WTC11 (cell line): Measurements from ENCODE around the gene TLE4.

Experiments used
- CREB1 ChIP-seq: sonication (generic); formaldehyde crosslinking; IDR thresholded peaks from 2 replicates; pipeline ENCODE4 v1.8.0; 2023; ENCODE audit warnings: mild to moderate bottlenecking, missing genetic modification reagents
- CREM ChIP-seq: sonication (generic); formaldehyde crosslinking; IDR thresholded peaks from 2 replicates; pipeline ENCODE4 v1.8.1; 2022; ENCODE audit warnings: mild to moderate bottlenecking, missing genetic modification reagents, moderate library complexity
- ESRRA ChIP-seq: sonication (generic); formaldehyde crosslinking; IDR thresholded peaks from 2 replicates; pipeline ENCODE4 v1.8.1; 2022; ENCODE audit warnings: mild to moderate bottlenecking, missing genetic modification reagents, borderline replicate concordance
- ETV6 ChIP-seq: sonication (generic); formaldehyde crosslinking; IDR thresholded peaks from 2 replicates; pipeline ENCODE4 v1.8.1; 2022; ENCODE audit warnings: mild to moderate bottlenecking, missing genetic modification reagents
- GABPB1 ChIP-seq: sonication (generic); formaldehyde crosslinking; IDR thresholded peaks from 2 replicates; pipeline ENCODE4 v1.8.1; 2023; ENCODE audit warnings: mild to moderate bottlenecking, missing genetic modification reagents
- JUN ChIP-seq: sonication (generic); formaldehyde crosslinking; IDR thresholded peaks from 2 replicates; pipeline ENCODE4 v1.8.0; 2023; ENCODE audit warnings: mild to moderate bottlenecking, missing genetic modification reagents
- TEAD4 ChIP-seq: sonication (generic); formaldehyde crosslinking; IDR thresholded peaks from 2 replicates; pipeline ENCODE4 v1.8.0; 2022; ENCODE audit warnings: mild to moderate bottlenecking, missing genetic modification reagents
- TF ChIP-seq, protein P1 (sequence below): fragments of 200-600 bp; IDR thresholded peaks from 2 replicates; pipeline ENCODE4 v1.8.0; 2022; ENCODE audit warnings: antibody characterized with exemption
- TF ChIP-seq, protein P2 (sequence below): sonication (generic); formaldehyde crosslinking; IDR thresholded peaks from 2 replicates; pipeline ENCODE4 v1.8.0; 2022; ENCODE audit warnings: mild to moderate bottlenecking, missing genetic modification reagents
- TF ChIP-seq, protein P3 (sequence below): sonication (generic); formaldehyde crosslinking; IDR thresholded peaks from 2 replicates; pipeline ENCODE4 v1.8.1; 2022; ENCODE audit warnings: mild to moderate bottlenecking, missing genetic modification reagents, moderate library complexity, borderline replicate concordance
- TF ChIP-seq, protein P4 (sequence below): fragments of 250-450 bp; sonication (Bioruptor Pico); conservative IDR thresholded peaks from 2 replicates; pipeline ENCODE4 v1.9.0; 2021; ENCODE audit warnings: mild to moderate bottlenecking
- TF ChIP-seq, protein P5 (sequence below): sonication (generic); formaldehyde crosslinking; IDR thresholded peaks from 2 replicates; pipeline ENCODE4 v1.8.1; 2022; ENCODE audit warnings: low read depth, missing genetic modification reagents, borderline replicate concordance

DNA sequence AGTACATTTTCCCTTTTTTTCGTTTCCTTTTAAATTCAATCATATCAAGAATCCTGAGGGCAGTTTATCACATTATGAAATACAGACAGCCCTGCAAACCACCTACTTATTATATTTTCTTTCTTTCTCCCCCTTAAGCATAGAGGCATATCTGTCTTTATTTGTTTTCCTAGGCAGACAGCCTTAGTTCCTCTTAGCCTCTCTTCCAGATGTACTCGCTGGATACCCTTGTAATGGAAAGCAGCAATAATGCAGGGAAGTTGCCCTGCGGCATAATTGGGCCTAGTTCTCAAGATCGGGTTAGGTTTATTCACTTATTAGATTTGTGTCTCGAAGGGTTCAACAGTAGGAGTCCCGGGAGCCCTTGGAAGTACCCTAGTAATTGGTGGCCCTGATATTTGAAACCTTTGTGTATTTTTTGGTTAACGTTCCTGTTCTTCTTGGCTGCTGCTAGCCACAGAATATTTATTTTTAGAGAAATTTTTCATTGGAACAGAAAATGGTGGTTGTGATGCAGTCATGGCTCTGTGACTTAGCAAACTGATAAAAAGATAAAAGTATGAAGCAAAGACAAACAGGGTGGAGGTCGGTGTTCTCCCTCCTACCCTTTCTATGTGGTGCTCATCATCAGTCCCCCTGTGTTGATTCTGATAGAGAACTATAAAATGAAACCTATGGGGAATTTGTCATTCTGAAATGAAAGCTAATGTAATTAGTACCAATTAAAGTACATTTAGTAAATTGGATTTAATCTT is 6.4 kb downstream of the TLE4 start:
- TF ChIP-seq, protein P1, sequence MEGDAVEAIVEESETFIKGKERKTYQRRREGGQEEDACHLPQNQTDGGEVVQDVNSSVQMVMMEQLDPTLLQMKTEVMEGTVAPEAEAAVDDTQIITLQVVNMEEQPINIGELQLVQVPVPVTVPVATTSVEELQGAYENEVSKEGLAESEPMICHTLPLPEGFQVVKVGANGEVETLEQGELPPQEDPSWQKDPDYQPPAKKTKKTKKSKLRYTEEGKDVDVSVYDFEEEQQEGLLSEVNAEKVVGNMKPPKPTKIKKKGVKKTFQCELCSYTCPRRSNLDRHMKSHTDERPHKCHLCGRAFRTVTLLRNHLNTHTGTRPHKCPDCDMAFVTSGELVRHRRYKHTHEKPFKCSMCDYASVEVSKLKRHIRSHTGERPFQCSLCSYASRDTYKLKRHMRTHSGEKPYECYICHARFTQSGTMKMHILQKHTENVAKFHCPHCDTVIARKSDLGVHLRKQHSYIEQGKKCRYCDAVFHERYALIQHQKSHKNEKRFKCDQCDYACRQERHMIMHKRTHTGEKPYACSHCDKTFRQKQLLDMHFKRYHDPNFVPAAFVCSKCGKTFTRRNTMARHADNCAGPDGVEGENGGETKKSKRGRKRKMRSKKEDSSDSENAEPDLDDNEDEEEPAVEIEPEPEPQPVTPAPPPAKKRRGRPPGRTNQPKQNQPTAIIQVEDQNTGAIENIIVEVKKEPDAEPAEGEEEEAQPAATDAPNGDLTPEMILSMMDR: no peak
- TF ChIP-seq TEAD4 (CRISPR knock-in tag) (no peak), CREB1 (no peak), JUN (CRISPR knock-in tag) (no peak), ESRRA (CRISPR knock-in tag) (no peak), ETV6 (CRISPR knock-in tag) (no peak), CREM (CRISPR knock-in tag) (no peak), GABPB1 (CRISPR knock-in tag) (no peak)
- TF ChIP-seq, protein P2, sequence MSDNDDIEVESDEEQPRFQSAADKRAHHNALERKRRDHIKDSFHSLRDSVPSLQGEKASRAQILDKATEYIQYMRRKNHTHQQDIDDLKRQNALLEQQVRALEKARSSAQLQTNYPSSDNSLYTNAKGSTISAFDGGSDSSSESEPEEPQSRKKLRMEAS (CRISPR knock-in tag): no peak
- TF ChIP-seq, protein P3, sequence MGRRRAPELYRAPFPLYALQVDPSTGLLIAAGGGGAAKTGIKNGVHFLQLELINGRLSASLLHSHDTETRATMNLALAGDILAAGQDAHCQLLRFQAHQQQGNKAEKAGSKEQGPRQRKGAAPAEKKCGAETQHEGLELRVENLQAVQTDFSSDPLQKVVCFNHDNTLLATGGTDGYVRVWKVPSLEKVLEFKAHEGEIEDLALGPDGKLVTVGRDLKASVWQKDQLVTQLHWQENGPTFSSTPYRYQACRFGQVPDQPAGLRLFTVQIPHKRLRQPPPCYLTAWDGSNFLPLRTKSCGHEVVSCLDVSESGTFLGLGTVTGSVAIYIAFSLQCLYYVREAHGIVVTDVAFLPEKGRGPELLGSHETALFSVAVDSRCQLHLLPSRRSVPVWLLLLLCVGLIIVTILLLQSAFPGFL (CRISPR knock-in tag): no peak
- TF ChIP-seq, protein P4, sequence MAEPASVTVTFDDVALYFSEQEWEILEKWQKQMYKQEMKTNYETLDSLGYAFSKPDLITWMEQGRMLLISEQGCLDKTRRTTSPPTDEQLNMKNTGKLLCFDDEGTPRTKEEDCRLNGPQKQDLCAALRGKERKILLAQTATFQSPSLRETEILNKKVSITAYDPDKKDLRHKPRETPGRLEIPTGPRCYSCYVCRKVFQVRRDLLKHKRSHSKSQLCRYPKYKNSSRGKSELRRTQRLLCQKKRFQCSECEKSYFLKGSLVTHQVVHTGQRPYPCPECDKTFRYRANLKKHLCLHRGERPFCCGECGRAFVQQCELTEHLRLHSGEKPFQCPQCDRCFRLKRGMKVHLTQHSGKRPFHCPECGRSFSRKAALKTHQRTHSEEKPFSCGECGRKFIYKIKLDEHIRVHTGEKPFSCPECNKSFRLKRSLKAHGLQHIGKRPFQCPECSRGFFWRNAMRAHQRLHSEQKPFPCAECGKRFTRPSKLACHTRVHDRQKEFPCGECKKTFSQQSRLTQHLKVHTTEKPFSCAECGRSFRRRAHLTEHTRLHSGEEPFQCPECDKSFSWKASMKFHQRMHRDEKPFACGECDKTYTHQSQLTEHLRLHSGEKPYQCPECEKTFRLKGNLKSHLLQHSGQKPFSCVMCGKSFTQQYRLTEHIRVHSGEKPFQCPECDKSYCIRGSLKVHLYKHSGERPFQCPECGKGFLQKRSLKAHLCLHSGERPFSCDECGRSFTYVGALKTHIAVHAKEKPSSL (CRISPR knock-in tag): no peak
- TF ChIP-seq, protein P5, sequence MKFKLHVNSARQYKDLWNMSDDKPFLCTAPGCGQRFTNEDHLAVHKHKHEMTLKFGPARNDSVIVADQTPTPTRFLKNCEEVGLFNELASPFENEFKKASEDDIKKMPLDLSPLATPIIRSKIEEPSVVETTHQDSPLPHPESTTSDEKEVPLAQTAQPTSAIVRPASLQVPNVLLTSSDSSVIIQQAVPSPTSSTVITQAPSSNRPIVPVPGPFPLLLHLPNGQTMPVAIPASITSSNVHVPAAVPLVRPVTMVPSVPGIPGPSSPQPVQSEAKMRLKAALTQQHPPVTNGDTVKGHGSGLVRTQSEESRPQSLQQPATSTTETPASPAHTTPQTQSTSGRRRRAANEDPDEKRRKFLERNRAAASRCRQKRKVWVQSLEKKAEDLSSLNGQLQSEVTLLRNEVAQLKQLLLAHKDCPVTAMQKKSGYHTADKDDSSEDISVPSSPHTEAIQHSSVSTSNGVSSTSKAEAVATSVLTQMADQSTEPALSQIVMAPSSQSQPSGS (CRISPR knock-in tag): no peak
